GM12872 (cell line): ENCODE data around the gene PTTG1IP.

Experiments used
- TF ChIP-seq, protein P1 (sequence below): IDR thresholded peaks from 3 replicates; pipeline ENCODE4 v1.5.1; 2011; ENCODE audit warnings: low read depth, mild to moderate bottlenecking, low read length, moderate library complexity; ENCODE audit not compliant: insufficient read depth

Gene PTTG1IP

DNA sequence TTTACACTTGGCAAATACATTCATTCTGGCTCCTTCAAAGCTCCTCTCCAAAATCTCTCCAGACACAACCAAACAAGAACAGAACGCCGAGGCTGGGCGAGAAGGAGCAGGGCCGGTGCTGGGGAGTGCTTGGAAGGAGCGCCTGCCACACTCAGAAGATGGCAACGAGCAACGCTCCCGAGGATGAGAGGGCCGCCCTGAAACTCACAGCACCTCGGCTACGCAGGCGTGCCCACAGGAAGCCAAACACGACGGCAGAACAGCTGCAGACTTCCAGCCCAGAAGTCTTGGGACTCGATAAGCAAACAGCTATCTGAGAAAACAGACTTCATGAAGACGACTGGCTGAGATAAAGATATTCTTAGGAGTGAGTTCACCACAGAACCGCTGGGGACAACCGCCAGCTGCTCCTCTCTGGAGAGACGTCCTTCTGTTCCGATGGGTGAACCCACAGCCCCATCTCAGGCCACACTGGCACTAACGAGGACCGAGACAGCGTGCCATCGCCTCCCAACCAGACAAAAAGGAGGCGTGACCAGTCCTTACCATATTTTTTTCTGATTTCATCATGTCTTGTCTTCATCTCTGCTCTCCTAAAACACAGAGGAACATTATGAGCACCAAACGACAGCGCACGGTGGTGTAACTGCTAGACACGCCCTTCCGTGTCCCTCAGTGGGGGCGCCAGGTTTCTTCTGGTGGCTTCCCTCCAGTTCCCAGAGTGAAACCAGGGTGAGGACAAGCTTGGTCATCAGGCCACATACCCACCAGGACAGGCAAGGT, 18.6 kb downstream of the PTTG1IP start:
- TF ChIP-seq, protein P1, sequence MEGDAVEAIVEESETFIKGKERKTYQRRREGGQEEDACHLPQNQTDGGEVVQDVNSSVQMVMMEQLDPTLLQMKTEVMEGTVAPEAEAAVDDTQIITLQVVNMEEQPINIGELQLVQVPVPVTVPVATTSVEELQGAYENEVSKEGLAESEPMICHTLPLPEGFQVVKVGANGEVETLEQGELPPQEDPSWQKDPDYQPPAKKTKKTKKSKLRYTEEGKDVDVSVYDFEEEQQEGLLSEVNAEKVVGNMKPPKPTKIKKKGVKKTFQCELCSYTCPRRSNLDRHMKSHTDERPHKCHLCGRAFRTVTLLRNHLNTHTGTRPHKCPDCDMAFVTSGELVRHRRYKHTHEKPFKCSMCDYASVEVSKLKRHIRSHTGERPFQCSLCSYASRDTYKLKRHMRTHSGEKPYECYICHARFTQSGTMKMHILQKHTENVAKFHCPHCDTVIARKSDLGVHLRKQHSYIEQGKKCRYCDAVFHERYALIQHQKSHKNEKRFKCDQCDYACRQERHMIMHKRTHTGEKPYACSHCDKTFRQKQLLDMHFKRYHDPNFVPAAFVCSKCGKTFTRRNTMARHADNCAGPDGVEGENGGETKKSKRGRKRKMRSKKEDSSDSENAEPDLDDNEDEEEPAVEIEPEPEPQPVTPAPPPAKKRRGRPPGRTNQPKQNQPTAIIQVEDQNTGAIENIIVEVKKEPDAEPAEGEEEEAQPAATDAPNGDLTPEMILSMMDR = no peak

DNA sequence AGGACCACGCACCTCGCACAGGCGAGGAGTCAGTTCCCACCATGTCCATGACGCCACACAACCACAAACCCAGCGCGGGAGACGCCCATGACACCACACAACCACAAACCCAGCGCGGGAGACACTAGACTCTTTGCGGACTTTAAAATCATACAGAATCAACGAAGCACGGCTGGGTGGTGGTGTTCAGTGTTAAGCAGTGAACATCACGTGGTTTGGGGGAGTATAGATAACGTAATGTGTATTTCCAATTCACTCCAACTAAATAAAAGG, 19.2 kb downstream of the PTTG1IP start:
- TF ChIP-seq, protein P1 = no peak

DNA sequence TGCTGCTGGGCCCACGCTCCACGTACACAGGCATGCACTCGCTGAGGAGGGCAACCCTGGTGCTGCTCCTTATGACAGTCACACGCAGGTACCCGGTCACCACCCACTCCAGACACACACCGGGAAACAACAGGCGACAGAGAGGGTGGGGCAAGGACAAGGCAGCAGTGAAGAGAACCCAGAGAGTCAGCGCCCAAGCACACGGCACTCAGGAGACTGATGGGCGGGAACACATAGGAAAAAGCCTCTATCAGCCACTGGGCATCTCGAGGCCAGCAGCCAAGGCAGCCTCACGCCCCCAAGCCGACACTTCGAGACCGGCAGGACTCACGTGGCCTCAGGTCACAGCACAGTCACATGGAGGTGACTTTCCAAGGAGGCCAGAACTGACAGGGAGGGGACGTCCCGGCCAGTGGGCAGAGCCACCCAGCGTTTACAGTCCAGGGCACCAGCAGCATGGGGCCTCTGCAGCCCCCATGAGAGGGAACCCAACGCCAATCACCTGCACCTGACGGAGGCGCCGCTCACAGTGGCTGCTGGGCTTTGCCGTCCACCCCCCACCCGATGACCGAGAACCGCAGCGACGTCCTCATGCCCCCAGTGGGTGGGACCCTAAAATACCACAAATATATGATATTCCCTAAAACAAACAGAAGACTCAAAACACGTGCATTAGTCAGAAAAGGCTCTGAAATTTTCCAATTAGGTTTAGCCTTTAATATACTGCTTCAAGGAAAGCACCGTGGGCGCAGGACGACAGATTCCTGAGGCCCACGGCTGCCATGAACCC, 19.7 kb downstream of the PTTG1IP start:
- TF ChIP-seq, protein P1 = no peak

DNA sequence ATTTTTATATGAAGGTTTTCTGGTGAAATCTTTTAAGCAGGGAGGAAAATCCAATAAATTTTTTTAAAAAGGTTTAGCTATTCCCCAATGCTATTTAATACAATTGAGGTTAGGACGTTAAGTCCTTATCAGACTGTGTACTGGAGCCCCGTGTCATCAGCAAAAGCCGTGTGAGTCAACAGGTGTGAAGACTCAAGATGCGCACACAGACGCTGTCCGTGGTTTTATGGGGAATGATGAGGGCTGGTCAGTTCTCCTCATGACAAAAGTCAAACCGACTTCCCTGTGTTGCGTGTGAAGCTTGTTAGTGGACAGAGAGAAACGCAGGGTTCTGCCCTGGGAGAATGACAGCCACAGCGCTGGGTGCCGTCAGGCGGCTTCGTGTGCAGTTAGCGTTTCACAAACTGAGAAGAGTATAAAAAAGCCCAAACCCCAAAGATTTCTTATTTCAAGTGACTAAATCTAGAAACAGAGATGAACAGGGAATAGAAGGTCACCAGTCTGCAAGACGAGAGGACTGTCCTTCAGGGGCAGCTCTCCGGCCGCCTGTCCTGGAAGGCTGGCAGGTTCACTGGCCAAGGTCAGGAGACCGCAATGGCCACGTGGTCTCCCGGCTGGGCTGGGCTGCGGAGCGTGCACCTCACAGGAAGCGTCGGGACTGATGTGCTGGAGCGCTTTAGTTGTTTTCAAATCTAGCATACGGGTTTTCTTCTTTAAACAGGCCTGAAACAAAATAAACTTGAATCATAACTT, 22.4 kb downstream of the PTTG1IP start:
- TF ChIP-seq, protein P1 = no peak

DNA sequence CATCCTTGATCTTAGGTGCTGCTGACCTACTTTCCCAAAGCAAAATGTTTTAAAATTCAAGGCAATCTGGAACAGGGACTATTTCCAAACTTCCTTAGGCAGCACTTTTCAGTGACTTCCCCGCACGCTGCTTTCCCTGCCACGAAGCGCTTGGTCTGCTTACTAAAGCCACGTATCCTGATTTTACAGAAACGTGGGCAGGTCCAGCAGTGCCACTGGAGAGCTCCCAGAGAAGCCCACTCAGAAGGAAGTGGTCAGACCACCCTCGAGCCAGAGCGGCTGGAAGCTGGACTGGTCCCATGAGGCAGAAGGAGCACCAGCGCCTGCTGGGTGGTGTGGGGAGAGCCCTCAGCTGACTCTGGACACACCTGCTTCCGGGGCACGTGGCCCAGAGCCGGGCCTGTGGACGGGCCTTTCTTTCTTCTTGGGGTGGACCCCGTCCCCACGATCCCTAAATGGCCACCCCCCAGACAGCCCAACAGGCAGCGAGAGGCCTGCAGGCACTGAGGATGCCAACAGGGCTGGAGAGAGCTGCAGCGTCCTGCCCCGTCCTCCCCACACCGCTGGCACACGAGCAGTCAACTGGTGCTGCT, 23.2 kb downstream of the PTTG1IP start:
- TF ChIP-seq, protein P1 = no peak

DNA sequence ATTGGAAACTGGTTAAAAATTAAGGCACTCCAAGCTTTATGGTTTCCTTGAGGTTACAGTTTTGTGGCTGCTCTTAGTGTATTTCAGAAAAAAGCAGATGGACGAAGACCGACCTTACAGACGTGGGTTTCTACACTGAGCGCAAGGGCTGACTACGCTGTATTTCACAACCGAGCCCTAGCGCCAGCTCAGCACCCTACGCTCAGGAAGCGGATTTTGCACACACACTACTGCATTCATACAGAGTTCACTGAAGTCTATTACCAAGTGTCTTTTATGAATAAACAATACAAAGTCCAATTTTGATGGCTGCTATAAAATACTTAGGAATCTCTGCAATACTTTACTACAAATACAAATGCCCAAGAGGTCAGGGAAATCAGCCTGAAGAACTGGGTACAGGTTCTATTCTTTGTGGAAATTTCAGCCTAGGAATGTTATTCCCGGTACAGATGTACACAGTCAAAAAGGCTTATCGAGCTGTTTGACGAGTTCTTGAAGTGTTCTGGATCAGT, 23.8 kb downstream of the PTTG1IP start:
- TF ChIP-seq, protein P1 = no peak
